Endothelial cell of umbilical vein (primary cell): Measurements from ENCODE around the gene OR56B1. TPM values are rescaled to one million over a fixed set of nuclear protein-coding genes. Genes with fewer than 3 reads are reported as not detected.

Experiments used
- BruUV-seq: library from RNA; stranded (reverse); fragments of 400-500 nt; replicated peaks from 2 replicates; lab custom pipeline; 2021; lab: Mats Ljungman, UMichigan
- CTCF ChIA-PET: fragments of 300-600, 350-600 bp; sonication (Branson Sonifier 250); formaldehyde crosslinking; loops from one replicate; lab custom pipeline; 2021; ENCODE audit warnings: antibody characterized with exemption, inconsistent platforms; lab: Charles Lee
- POLR2A ChIA-PET: fragments of 300-600, 350-600 bp; sonication (Branson Sonifier 250); formaldehyde crosslinking; loops from one replicate; lab custom pipeline; 2021; ENCODE audit warnings: antibody characterized with exemption, inconsistent platforms; lab: Charles Lee
- DNase-seq: peaks from one replicate; pipeline ENCODE4 v3.0.0-alpha.2; 2011; ENCODE audit warnings: low read depth, low spot score
- FAIRE-seq: peaks from 2 replicates; lab custom pipeline; 2011; peaks lifted over from hg19 to GRCh38; lab: Jason Lieb, UNC
- H2AFZ ChIP-seq: 2 replicates; pipeline ENCODE4 v1.6.0; 2012; ENCODE audit warnings: low read depth, low read length, control low read depth, inconsistent platforms
- H3K27ac ChIP-seq: 2 replicates; pipeline ENCODE4 v1.5.1; 2011; ENCODE audit warnings: low read depth, mild to moderate bottlenecking, control low read depth, low read length, moderate library complexity; ENCODE audit not compliant: insufficient read depth
- H3K27me3 ChIP-seq, 2 experiments: 2 replicates each; pipeline versions ENCODE4 v1.6.0 to v1.6.1; 2011; ENCODE audit warnings: low read length in 2 of 2, mixed read lengths in 1 of 2; ENCODE audit not compliant: control insufficient read depth in 2 of 2, insufficient read depth in 2 of 2
- H3K36me3 ChIP-seq, 2 experiments: 2 replicates in 1 of 2; 3 replicates in 1 of 2; pipeline ENCODE4 v1.5.1; 2011; ENCODE audit warnings: low read length in 2 of 2, mild to moderate bottlenecking in 1 of 2, moderate library complexity in 1 of 2; ENCODE audit not compliant: control insufficient read depth in 2 of 2, insufficient read depth in 2 of 2; ENCODE audit errors: extremely low read depth in 1 of 2
- H3K4me1 ChIP-seq: 3 replicates; pipeline ENCODE4 v1.5.1; 2011; ENCODE audit warnings: mild to moderate bottlenecking, low read length; ENCODE audit not compliant: control insufficient read depth, insufficient read depth; ENCODE audit errors: extremely low read depth
- H3K4me2 ChIP-seq: 2 replicates; pipeline ENCODE4 v1.6.1; 2011; ENCODE audit warnings: low read length, control low read depth, mixed read lengths; ENCODE audit not compliant: insufficient read depth
- H3K4me3 ChIP-seq, 3 experiments: fragments of 200-600 bp in 1 of 3; sonication (generic), shearing (Covaris generic) in 1 of 3; replicated peaks in 1 of 3; 2 replicates each; pipeline ENCODE4 v1.5.1; 2011 to 2016; ENCODE audit warnings: control low read depth in 3 of 3, low read length in 3 of 3, mild to moderate bottlenecking in 2 of 3, inconsistent platforms in 1 of 3, low read depth in 1 of 3, moderate library complexity in 1 of 3; ENCODE audit not compliant: insufficient read depth in 1 of 3
- H3K79me2 ChIP-seq: 2 replicates; pipeline ENCODE4 v1.6.0; 2012; ENCODE audit warnings: low read length, inconsistent platforms; ENCODE audit not compliant: control insufficient read depth, insufficient read depth
- H3K9ac ChIP-seq: replicated peaks from 2 replicates; pipeline ENCODE3; 2011; ENCODE audit warnings: low read length, control low read depth; ENCODE audit not compliant: insufficient read depth; ENCODE audit errors: extremely low read depth
- H3K9me1 ChIP-seq: replicated peaks from 3 replicates; pipeline ENCODE4 v1.6.0; 2011; ENCODE audit warnings: mild to moderate bottlenecking, low read length; ENCODE audit not compliant: control insufficient read depth, insufficient read depth; ENCODE audit errors: extremely low read depth
- H3K9me3 ChIP-seq: replicated peaks from 2 replicates; pipeline ENCODE4 v1.5.1; 2012; ENCODE audit warnings: low read length, inconsistent platforms; ENCODE audit not compliant: control insufficient read depth, insufficient read depth
- H4K20me1 ChIP-seq: replicated peaks from 2 replicates; pipeline ENCODE3; 2011; ENCODE audit warnings: mild to moderate bottlenecking, low read length; ENCODE audit not compliant: control insufficient read depth, insufficient read depth; ENCODE audit errors: extremely low read depth
- CTCF ChIP-seq, 2 donors: IDR thresholded peaks; 1 replicate in 1 of 2; 2 replicates in 1 of 2; pipeline ENCODE4 v1.5.1; 2011; ENCODE audit warnings: low read length in 2 of 2, mild to moderate bottlenecking in 2 of 2, moderate library complexity in 2 of 2, control low read depth in 1 of 2, inconsistent platforms in 1 of 2, low read depth in 1 of 2; ENCODE audit not compliant: insufficient read depth in 1 of 2; ENCODE audit errors: extremely low read depth in 1 of 2
- GATA2 ChIP-seq: IDR thresholded peaks from 2 replicates; pipeline ENCODE4 v1.7.0; 2011; ENCODE audit warnings: low read depth, mild to moderate bottlenecking, moderate library complexity, mixed read lengths, low read length; ENCODE audit not compliant: insufficient read length, insufficient read depth
- JUN ChIP-seq: IDR thresholded peaks from 2 replicates; pipeline ENCODE4 v1.6.1; 2011; ENCODE audit warnings: borderline replicate concordance, low read depth; ENCODE audit not compliant: insufficient read length, insufficient read depth
- MYC ChIP-seq: IDR thresholded peaks from one replicate; pipeline ENCODE4 v1.6.1; 2011; ENCODE audit warnings: mild to moderate bottlenecking, low read depth, low read length
- POLR2A ChIP-seq: IDR thresholded peaks from 2 replicates; pipeline ENCODE4 v1.6.1; 2012; ENCODE audit warnings: low read depth, mild to moderate bottlenecking, control low read depth, low read length
- dilution Hi-C: fragments of 300-500 bp; cut with MboI; formaldehyde crosslinking; loops from one replicate; pipeline ENCODE4 v1.15.0; 2019; ENCODE audit warnings: low sequenced_read_pairs; ENCODE audit not compliant: extremely low pct_ligation_motif_present
- intact Hi-C: fragments of 100-400 bp; cut with micrococcal nuclease; formaldehyde crosslinking; loops from one replicate; pipeline ENCODE4 v1.10.0; 2022
- polyA plus RNA-seq, 4 experiments: library from polyadenylated mRNA; depleted of rRNA in 3 of 4; stranded (reverse) in 3 of 4; unstranded in 1 of 4; fragments of >200 nt; gene quantifications; 2 replicates each; pipeline versions ENCODE4 v1.2.1 to v1.2.3, GENCODE V29; 2011 to 2012; ENCODE audit warnings: missing spikeins in 1 of 4
- total RNA-seq: library from RNA; stranded (reverse); gene quantifications from 2 replicates; pipeline ENCODE4 v1.2.3, GENCODE V29; 2021

OR56B1 gene
- total and polyA plus RNA-seq, 2 donors (not counting 3 experiments of a cell fraction or from before 2014, with no cell fraction given) = not detected

- no peaks in the 10 kb centered on the region for H3K27me3 ChIP-seq
- no peak overlapping the region for H3K9ac ChIP-seq
- H3K36me3 ChIP-seq = peaks cover 5 to 19% of the 10 kb centered on the region in 2 experiments
- H3K27ac ChIP-seq = no peak overlapping the region
- no peaks in the 10 kb centered on the region for H4K20me1 ChIP-seq
- no peaks in the 10 kb centered on the region for H3K9me3 ChIP-seq
- dilution Hi-C loops (no loop called here), intact Hi-C loops (no loop called here)
- no TSS peak for BruUV-seq
- CTCF ChIA-PET = interaction anchor here (1.7 to 2.4 kb wide), 2 partner anchors 10 to 16 kb away, joined by 8 to 10 read pairs; partner anchors contain the start of genes TRIM22 and TRIM5
- no peaks in the 10 kb centered on the region for H3K79me2 ChIP-seq
- no peak overlapping the region for H2AFZ ChIP-seq
- no peak for TF ChIP-seq GATA2
- TF ChIP-seq CTCF (IDR thresholded peaks at IDR 0.05; ENCODE audit: extremely low read depth in 1 of 2, insufficient read depth in 1 of 2, low read depth in 1 of 2, low read length in 2 of 2) = no peak
- no peak for TF ChIP-seq MYC
- no peak for TF ChIP-seq POLR2A
- no peak for TF ChIP-seq JUN
- POLR2A ChIA-PET = no interaction called here
- H3K4me1 ChIP-seq = no peaks in the 10 kb centered on the region
- H3K4me2 ChIP-seq = no peak overlapping the region
- no peak overlapping the region for H3K4me3 ChIP-seq
- no peaks in the 10 kb centered on the region for H3K9me1 ChIP-seq
- FAIRE-seq (no peak), DNase-seq (no peak)
Measured at GRCh38 chr11:5700421-5701054, 35.7 kb upstream of the OR56B1 start.
